Mesenchymal stem cell (in vitro differentiated cells and primary cell): ENCODE measurements around the gene TCF12.

Experiments used
- DNase-seq: peaks from one replicate; pipeline ENCODE4 v3.0.0-alpha.2; 2013
- H2AFZ ChIP-seq: one replicate; pipeline ENCODE4 v1.6.1; 2013; ENCODE audit warnings: low read depth, mild to moderate bottlenecking, control low read depth, inconsistent platforms, low read length, moderate library complexity
- H2AK5ac ChIP-seq: 2 replicates; pipeline ENCODE4 v1.6.1; 2013; ENCODE audit warnings: low read length, moderate library complexity, mild to moderate bottlenecking, inconsistent platforms; ENCODE audit not compliant: severe bottlenecking
- H2BK120ac ChIP-seq: one replicate; pipeline ENCODE4 v1.6.1; 2013; ENCODE audit warnings: low read depth, mild to moderate bottlenecking, inconsistent platforms, low read length, moderate library complexity
- H2BK12ac ChIP-seq, 2 experiments: one replicate each; pipeline ENCODE4 v1.6.1; 2013; ENCODE audit warnings: inconsistent platforms in 2 of 2, low read length in 2 of 2, mild to moderate bottlenecking in 2 of 2, moderate library complexity in 2 of 2, control low read depth in 1 of 2
- H2BK15ac ChIP-seq: one replicate; pipeline ENCODE4 v1.6.1; 2013; ENCODE audit warnings: mild to moderate bottlenecking, low read depth, inconsistent platforms; ENCODE audit not compliant: poor library complexity, severe bottlenecking
- H2BK5ac ChIP-seq: 2 replicates; pipeline ENCODE4 v1.6.1; 2013; ENCODE audit warnings: low read depth, mild to moderate bottlenecking, low read length, control low read depth, inconsistent platforms; ENCODE audit not compliant: poor library complexity, severe bottlenecking
- H3K14ac ChIP-seq, 2 experiments: one replicate each; pipeline ENCODE4 v1.6.1; 2013; ENCODE audit warnings: inconsistent platforms in 2 of 2, low read length in 2 of 2, control low read depth in 1 of 2, mild to moderate bottlenecking in 1 of 2, moderate library complexity in 1 of 2
- H3K18ac ChIP-seq, 2 experiments: one replicate each; pipeline ENCODE4 v1.6.1; 2013; ENCODE audit warnings: inconsistent platforms in 2 of 2, low read length in 2 of 2, control low read depth in 1 of 2, low read depth in 1 of 2, mild to moderate bottlenecking in 1 of 2
- H3K23ac ChIP-seq, 2 experiments: one replicate each; pipeline ENCODE4 v1.6.1; 2013; ENCODE audit warnings: inconsistent platforms in 2 of 2, low read length in 2 of 2, mild to moderate bottlenecking in 2 of 2, moderate library complexity in 2 of 2, control low read depth in 1 of 2
- H3K27ac ChIP-seq: 2 replicates; pipeline ENCODE4 v1.5.1; 2013; ENCODE audit warnings: mild to moderate bottlenecking, moderate library complexity, low read length, control low read depth, inconsistent platforms; ENCODE audit not compliant: poor library complexity, severe bottlenecking
- H3K27me3 ChIP-seq, 2 experiments: 2 replicates each; pipeline versions ENCODE4 v1.6.1 to v1.7.0; 2013; ENCODE audit warnings: low read length in 2 of 2, mild to moderate bottlenecking in 2 of 2, moderate library complexity in 2 of 2, control low read depth in 1 of 2, inconsistent platforms in 1 of 2; ENCODE audit not compliant: control insufficient read depth in 1 of 2, insufficient read depth in 1 of 2
- H3K36me3 ChIP-seq, 2 experiments: 2 replicates each; pipeline versions ENCODE4 v1.6.1 to v1.7.0; 2013; ENCODE audit warnings: low read length in 2 of 2, control low read depth in 1 of 2, inconsistent platforms in 1 of 2, low read depth in 1 of 2, mild to moderate bottlenecking in 1 of 2; ENCODE audit not compliant: insufficient read depth in 2 of 2, control insufficient read depth in 1 of 2
- H3K4ac ChIP-seq, 2 experiments: one replicate each; pipeline ENCODE4 v1.6.1; 2013; ENCODE audit warnings: inconsistent platforms in 2 of 2, low read length in 2 of 2, mild to moderate bottlenecking in 2 of 2, moderate library complexity in 2 of 2, control low read depth in 1 of 2, low read depth in 1 of 2
- H3K4me1 ChIP-seq: 2 replicates; pipeline ENCODE4 v1.6.1; 2013; ENCODE audit warnings: low read depth, low read length, control low read depth; ENCODE audit not compliant: control insufficient read depth, insufficient read depth
- H3K4me2 ChIP-seq: 2 replicates; pipeline ENCODE4 v1.6.1; 2013; ENCODE audit warnings: low read length, mild to moderate bottlenecking, inconsistent platforms; ENCODE audit not compliant: poor library complexity, severe bottlenecking
- H3K4me3 ChIP-seq, 2 experiments: 2 replicates each; pipeline versions ENCODE4 v1.5.1 to v1.7.0; 2013; ENCODE audit warnings: low read length in 2 of 2, mild to moderate bottlenecking in 2 of 2, control low read depth in 1 of 2, low read depth in 1 of 2; ENCODE audit not compliant: insufficient read depth in 1 of 2
- H3K79me1 ChIP-seq: replicated peaks from 2 replicates; pipeline ENCODE4 v1.6.1; 2013; ENCODE audit warnings: mild to moderate bottlenecking, control low read depth, low read length, inconsistent platforms; ENCODE audit not compliant: poor library complexity, severe bottlenecking
- H3K9ac ChIP-seq: 2 replicates; pipeline ENCODE4 v1.7.0; 2013; ENCODE audit warnings: mild to moderate bottlenecking, low read length, moderate library complexity
- H3K9me3 ChIP-seq: 2 replicates; pipeline ENCODE4 v1.7.0; 2013; ENCODE audit warnings: mild to moderate bottlenecking, low read length; ENCODE audit not compliant: control insufficient read depth
- H4K8ac ChIP-seq: one replicate; pipeline ENCODE4 v1.6.1; 2013; ENCODE audit warnings: inconsistent platforms, mild to moderate bottlenecking, low read length, moderate library complexity
- H4K91ac ChIP-seq: one replicate; pipeline ENCODE4 v1.6.1; 2013; ENCODE audit warnings: mild to moderate bottlenecking, low read length, inconsistent platforms
- WGBS: methylation state at CpG from one replicate; pipeline ENCODE4 v1.1.7; 2013; ENCODE audit warnings: mixed read lengths; 5-methylcytosine and 5-hydroxymethylcytosine counted together

Gene TCF12

DNA sequence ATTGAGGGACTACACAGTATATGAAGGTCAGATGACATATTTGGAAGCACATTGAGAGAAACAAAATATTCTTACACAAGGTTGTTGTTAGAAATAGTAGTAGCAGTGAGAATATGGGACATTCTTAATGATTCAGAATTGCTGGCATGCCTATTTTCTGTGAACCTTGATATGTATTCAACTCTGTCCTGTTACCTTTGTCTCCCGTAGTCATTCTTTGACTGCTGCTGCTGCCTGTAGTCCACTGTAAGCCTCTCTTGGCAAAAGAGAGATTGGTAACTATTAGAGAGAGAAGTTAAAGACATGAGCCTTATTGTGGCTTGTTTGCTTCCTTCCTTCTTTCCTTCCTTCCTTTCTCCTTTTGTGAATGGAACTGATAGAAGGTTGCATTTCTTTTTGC is 64.5 kb downstream of the TCF12 start:
- Histone ChIP-seq H3K14ac (no peak overlapping the region), H3K4ac (no peak overlapping the region), H2BK5ac (no peak overlapping the region), H3K36me3 (no peaks in the 10 kb centered on the region), H4K91ac (no peak overlapping the region), H3K4me1 (peaks cover 5% of the 10 kb centered on the region), H2BK12ac (no peak overlapping the region), H2BK120ac (no peak overlapping the region), H3K4me3 (no peak overlapping the region), H3K9me3 (no peaks in the 10 kb centered on the region), H3K23ac (no peak overlapping the region), H2AFZ (no peak overlapping the region), H3K4me2 (no peak overlapping the region), H4K8ac (no peak overlapping the region), H2BK15ac (no peak overlapping the region), H3K9ac (no peak overlapping the region), H3K27ac (no peak overlapping the region), H3K27me3 (no peaks in the 10 kb centered on the region), H3K79me1 (peaks cover 2% of the 10 kb centered on the region), H3K18ac (no peak overlapping the region), H2AK5ac (no peak overlapping the region)
- DNase-seq: no peak
- WGBS: 100% methylated on average over 1 of the region's 1 CpG

GRCh38 chr15:56984681-56985481 is 66.4 kb downstream of the TCF12 start:
- H4K8ac ChIP-seq: no peak overlapping the region
- H3K4ac ChIP-seq: no peak overlapping the region
- H3K23ac ChIP-seq: no peak overlapping the region
- no peak overlapping the region for H4K91ac ChIP-seq
- no peak overlapping the region for H2BK120ac ChIP-seq
- DNase-seq: no peak
- H3K27ac ChIP-seq: no peak overlapping the region
- peaks cover 2% of the 10 kb centered on the region for H3K79me1 ChIP-seq
- no peak overlapping the region for H2BK15ac ChIP-seq
- H3K14ac ChIP-seq: no peak overlapping the region
- no peak overlapping the region for H2BK12ac ChIP-seq
- peaks cover 5% of the 10 kb centered on the region for H3K4me1 ChIP-seq
- no peaks in the 10 kb centered on the region for H3K9me3 ChIP-seq
- H3K27me3 ChIP-seq: no peaks in the 10 kb centered on the region
- H2BK5ac ChIP-seq: no peak overlapping the region
- no peaks in the 10 kb centered on the region for H3K36me3 ChIP-seq
- peak overlapping the region in 1 of 2 experiments; percentile 22 for H3K4me3 ChIP-seq
- no peak overlapping the region for H2AK5ac ChIP-seq
- WGBS: 38% methylated on average over 1 of the region's 3 CpGs
- no peak overlapping the region for H3K18ac ChIP-seq
- H3K4me2 ChIP-seq: no peak overlapping the region
- H2AFZ ChIP-seq: no peak overlapping the region
- peak overlapping the region; percentile 62 for H3K9ac ChIP-seq

DNA sequence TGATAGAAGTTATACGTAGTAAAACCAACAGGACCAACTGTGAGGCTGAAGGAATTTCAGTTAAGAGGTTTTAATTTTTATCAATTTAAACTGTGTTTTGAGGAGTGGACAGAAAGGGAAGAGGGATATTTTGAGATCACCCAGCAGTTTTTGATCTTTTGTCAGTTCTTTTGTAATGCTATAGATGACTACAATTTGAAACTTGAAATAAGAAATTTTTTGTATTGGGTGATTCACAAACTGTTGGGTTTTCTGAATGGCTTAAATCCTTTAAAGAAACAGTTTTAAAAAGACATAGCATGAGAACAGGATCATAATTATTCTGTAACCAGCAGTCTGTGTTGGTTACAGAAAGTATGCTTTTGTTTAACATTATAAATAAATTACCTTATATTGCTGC is 67.4 kb downstream of the TCF12 start:
- H3K18ac ChIP-seq: no peak overlapping the region
- H3K36me3 ChIP-seq: no peaks in the 10 kb centered on the region
- DNase-seq: no peak
- H3K23ac ChIP-seq: no peak overlapping the region
- peak overlapping the region; percentile 62 for H3K9ac ChIP-seq
- no peak overlapping the region for H2AFZ ChIP-seq
- 96% methylated on average over 1 of the region's 1 CpG for WGBS
- H3K27me3 ChIP-seq: no peaks in the 10 kb centered on the region
- no peak overlapping the region for H3K4me2 ChIP-seq
- H2BK15ac ChIP-seq: no peak overlapping the region
- no peak overlapping the region for H2BK12ac ChIP-seq
- H3K14ac ChIP-seq: no peak overlapping the region
- H4K8ac ChIP-seq: no peak overlapping the region
- H3K9me3 ChIP-seq: no peaks in the 10 kb centered on the region
- H2BK5ac ChIP-seq: no peak overlapping the region
- no peak overlapping the region for H3K27ac ChIP-seq
- H3K4ac ChIP-seq: no peak overlapping the region
- no peak overlapping the region for H2AK5ac ChIP-seq
- peaks cover 5% of the 10 kb centered on the region for H3K4me1 ChIP-seq
- H4K91ac ChIP-seq: no peak overlapping the region
- H2BK120ac ChIP-seq: no peak overlapping the region
- no peak overlapping the region for H3K4me3 ChIP-seq
- peaks cover under 1% of the 10 kb centered on the region for H3K79me1 ChIP-seq

DNA sequence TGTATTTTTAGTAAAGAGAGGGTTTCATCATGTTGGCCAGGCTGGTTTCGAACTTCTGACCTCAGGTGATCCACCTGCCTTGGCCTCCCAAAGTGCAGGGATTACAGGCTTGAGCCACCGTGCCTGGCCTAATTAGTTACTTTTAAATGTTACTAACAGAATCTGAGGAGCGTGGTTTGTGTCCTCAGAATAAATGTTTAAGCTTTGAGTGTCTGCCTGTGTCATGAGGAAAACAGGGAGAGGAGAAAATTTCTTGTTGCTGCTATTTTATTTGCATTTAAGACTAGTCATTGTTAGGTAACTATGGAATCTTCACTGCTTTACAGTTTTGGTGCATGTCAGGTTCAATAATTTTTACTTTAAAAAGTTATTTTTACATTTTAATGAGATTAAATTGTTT is 68.8 kb downstream of the TCF12 start:
- peaks cover 4% of the 10 kb centered on the region for H3K79me1 ChIP-seq
- 92% methylated on average over 3 of the region's 3 CpGs for WGBS
- no peak overlapping the region for H3K4ac ChIP-seq
- H3K23ac ChIP-seq: no peak overlapping the region
- H4K91ac ChIP-seq: no peak overlapping the region
- no peak overlapping the region for H2AK5ac ChIP-seq
- H3K36me3 ChIP-seq: no peaks in the 10 kb centered on the region
- no peak overlapping the region for H4K8ac ChIP-seq
- H2BK120ac ChIP-seq: no peak overlapping the region
- no peak overlapping the region for H2BK5ac ChIP-seq
- no peak overlapping the region for H3K4me2 ChIP-seq
- H3K4me3 ChIP-seq: no peak overlapping the region
- no peak overlapping the region for H2AFZ ChIP-seq
- H3K9me3 ChIP-seq: no peaks in the 10 kb centered on the region
- no peak for DNase-seq
- H2BK15ac ChIP-seq: no peak overlapping the region
- H3K9ac ChIP-seq: peak overlapping the region; percentile 31
- no peak overlapping the region for H3K27ac ChIP-seq
- no peak overlapping the region for H3K18ac ChIP-seq
- H3K14ac ChIP-seq: no peak overlapping the region
- no peaks in the 10 kb centered on the region for H3K27me3 ChIP-seq
- peaks cover 5% of the 10 kb centered on the region for H3K4me1 ChIP-seq
- H2BK12ac ChIP-seq: no peak overlapping the region
